B cell (primary cell): ENCODE data around the gene LIMS4.
"Not testable (repeated sequence)": the region's sequence is repeated elsewhere in the genome, so short reads cannot be mapped to it uniquely, and the experiment has no call there.

Experiments used
- CTCF ChIP-seq: fragments of 200-600 bp; IDR thresholded peaks from one replicate; pipeline ENCODE4 v1.8.0; 2022; ENCODE audit warnings: antibody characterized with exemption, mild to moderate bottlenecking
- EZH2 ChIP-seq: IDR thresholded peaks from 2 replicates; pipeline ENCODE4 v1.6.1; 2012; ENCODE audit warnings: borderline replicate concordance, low read depth, mild to moderate bottlenecking, moderate library complexity, low read length; ENCODE audit not compliant: insufficient read depth, poor library complexity, severe bottlenecking

GRCh38 chr2:110425725-110426124 lies 46.9 kb downstream of the LIMS4 start:
- TF ChIP-seq CTCF, EZH2: not testable (repeated sequence)
